HG03103 (cell line): ENCODE results near the gene PTTG1IP.

Experiments
- ATAC-seq: cut with Tn5 transposase; IDR thresholded peaks from one replicate; pipeline ENCODE4 v1.9.1; 2021; ENCODE audit warnings: low read depth; ENCODE audit not compliant: unreplicated experiment

PTTG1IP gene

DNA sequence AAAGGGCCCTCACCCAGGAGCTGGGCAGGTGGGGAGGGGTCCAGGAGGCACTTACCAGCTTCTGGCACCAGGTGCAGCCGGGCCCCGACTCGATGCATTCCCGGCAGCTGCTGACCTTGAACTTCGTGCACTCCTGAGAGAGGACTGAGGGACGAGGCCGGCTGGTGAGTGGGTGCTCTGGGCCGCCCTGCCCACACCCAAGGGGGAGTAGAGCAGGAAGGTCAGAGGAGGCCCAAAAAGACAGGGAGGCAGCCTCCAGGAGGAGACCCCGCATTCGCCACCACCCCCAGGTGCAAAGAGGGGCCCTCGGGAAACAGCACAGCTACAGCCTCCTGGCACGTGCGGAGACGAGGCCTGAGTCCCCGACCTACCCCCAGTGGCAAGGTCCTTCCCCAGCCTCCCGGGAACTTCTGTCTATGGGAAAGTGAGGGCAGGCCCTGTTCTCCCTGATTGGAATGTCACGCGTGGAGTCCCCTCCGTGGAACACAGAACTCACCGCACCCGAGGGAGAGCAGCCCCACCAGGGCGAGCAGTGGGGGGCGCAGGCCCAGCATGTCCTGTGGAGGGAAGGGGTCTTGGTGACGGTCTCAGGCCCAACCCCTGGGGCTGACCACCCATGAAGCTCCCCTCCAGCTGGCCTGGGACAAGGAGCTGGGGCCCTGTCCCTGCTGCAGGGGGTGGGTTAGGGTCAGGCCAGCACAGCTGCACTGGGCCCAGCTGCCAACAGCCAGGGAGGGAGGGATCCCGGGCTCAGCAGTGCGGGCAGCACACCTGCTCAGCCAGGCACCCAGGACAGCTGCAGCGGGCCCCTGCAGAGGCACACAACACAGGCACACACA is 37.0 kb upstream of the PTTG1IP start:
- ATAC-seq = no peak

DNA sequence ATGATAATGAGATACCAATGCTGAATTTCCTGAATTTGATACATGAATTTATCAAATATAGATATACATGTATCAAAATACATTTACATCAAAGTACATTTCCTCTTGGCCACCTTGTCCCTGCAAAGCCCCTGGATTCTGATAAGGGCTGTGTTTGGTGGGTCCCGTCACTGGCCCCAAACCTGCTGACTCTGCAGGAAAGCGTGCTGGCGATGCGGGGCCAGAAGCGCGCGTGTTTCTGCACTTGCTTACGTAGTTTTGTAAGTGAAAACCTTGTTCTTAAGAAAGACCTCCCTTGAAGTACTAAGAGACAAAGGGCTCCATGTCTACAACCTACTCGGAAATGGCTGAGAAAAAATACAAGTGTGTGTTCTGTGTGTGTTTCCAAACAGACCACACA is 36.2 kb upstream of the PTTG1IP start:
- ATAC-seq = no peak

DNA sequence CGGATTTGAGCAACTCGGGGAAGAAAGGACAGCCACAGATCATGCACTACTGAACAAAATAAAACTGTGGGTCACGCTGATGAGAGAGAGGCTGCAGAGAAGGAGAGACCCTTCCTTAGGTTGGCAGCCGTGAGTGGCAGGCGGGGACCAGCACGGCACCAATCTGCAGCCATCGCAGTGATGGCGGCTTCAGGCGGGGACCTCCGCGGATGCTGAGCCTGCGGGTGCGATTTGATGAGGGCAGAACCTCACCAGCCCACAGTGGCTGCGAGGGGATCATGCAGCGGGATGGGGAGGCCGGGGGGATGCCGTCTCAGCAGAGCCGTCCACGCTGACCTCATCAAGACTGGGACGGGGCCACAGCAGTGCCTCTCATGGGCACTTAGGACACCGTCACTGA is 35.4 kb upstream of the PTTG1IP start:
- ATAC-seq = no peak

DNA sequence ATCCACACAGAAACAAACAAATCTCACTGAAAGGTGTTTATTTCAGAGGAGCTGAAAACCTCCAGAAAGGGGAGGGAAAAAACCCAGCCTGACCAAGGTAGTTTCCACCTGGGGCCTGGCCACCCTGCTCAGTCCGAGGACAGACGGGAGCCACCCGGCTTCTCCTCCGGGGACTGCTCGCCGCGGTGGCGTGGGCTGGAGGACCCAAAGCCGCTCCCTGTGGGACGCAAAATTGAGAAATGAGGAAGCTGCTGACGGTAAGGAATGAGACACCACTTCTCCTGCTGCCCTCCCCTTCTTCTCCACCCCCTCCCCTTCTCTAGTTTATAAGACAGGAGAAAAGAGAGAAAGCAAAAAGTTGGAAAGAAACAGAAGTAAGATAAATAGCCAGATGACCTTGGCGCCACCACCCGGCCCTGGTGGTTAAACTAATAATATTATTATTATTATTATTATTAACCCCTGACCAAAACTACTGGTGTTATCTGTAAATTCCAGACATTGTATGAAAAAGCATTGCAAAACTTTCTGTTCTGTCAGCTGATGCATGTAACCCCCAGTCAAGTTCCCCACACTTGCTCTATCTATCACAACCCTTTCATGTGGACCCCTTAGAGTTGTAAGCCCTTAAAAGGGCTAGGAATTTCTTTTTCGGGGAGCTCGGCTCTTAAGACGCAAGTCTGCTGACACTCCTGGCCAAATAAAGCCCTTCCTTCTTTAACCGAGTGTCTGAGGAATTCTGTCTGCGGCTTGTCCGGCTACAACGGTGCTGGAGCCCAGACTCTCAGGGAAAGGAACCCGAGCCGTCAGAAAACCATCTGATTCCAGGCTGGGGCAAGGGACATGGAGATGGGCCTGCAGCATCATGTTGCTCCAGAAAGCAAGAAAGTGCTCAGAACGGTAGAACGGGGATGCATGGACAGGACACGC is 34.7 kb upstream of the PTTG1IP start:
- no peak for ATAC-seq

DNA sequence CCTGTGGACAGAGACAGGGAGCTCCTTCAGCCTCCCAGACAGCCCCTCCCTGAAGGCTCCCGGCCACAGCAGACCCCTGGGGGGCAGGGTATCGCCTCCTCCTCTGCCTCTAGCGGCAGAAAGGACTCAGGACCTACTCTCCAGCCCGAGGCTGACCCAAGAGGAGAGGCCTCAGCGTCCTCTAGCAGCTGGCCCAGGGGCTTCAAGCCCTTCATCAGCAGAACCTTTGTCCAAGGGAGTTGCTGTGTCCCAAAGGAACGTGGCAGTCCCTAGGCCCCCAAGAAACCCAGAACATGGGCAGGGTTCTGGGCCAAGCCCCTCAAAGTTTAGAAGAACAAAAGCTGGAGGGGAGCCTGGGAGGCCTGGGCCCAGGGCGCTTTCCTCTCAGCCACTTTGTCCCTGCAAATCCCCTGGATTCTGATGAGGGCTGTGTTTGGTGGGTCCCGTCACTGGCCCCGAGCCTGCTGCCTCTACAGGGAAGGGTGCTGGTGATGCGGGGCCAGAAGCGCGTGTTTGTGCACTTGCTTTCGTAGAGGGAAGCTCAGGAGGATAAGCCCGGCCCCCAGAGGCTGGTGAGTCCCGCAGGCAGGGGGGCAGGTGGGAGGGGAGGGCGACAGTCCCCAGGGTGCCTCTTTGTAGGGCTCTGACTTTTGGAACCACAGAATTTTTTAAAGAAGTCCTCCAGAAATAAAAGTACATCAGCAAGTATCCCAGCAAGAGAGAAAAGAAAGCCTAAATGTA is 33.9 kb upstream of the PTTG1IP start:
- ATAC-seq = no peak

DNA sequence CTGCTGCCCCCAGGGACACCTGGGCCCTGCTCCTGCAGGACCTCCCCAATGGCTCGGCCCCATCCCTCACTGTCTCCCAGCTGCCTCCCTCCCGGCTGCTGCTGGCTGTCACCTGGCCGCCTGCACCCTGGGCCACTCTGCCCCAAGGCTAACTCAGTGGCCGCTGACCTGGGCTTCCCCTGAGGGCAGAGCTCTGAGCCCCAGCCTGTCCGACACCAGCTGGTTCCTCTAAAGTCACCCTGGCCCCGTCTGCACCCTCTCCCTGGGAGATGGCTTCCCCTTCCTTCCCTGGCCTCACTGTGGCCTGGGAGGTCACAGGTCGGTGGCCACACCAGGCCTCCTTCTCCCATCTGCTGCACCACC is 32.2 kb upstream of the PTTG1IP start:
- ATAC-seq = no peak

DNA sequence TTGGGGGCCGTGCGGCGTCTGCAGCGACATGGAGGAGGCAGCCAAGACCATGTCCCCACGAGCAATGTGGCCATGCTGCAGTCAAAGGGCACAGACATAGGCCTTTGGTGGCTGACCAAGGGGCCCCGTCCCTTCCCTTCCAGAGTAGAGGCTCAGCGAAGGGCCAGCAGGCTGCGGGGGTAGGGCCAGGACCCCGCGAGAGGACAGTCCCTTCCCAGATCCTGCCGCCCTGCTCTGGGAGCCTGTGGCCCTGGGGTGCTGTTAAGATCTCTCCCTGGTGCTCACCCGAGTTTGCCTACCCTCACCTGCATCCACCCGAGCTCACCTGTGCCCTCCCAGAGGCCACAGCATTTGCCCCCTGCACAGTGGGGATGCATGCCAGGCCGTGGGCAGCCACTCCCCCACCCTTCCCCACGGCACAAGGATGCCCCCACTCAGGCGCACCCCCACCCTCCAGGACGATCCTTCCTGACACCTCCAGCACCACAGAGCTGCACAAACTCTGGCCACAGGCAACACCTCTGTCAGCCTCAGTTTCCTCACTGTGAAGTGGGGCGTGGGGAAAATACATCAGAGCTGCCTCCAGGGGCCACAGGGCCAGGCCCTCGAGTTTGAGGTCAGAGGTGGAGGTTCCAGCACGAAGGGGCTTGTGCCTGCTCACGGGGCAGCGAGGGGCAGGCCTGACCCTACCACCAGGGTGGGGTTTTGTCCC is 31.7 kb upstream of the PTTG1IP start:
- ATAC-seq = no peak

DNA sequence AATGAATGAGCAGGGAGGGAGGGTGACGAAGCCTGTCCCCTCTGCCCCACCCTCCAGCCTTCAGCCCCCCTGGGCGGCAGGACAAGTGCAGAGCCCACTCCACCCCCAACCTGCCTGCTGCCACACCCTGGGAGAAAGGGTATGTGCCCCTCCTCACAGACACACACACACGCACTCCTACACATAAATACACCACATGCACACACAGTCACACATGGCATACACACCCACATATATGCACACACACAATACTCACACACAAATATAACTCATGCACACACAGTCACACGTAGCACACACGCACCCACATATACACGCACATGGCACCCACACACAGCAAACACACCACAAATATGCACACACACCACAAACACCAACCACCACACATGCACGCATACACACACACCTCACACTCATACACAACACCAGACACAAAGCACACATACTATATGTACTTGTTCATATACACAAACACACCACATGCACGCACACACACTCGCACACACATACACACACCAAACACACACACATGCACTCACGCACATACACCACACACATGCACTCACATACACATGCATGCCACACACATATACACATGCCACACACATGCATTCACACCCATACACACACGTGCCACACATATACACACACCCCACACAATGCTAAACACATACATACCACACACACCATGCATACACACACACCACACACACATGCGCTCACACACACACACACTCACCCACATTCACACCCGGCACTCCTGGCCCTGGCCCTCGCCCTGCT is 30.8 kb upstream of the PTTG1IP start:
- ATAC-seq = no peak

DNA sequence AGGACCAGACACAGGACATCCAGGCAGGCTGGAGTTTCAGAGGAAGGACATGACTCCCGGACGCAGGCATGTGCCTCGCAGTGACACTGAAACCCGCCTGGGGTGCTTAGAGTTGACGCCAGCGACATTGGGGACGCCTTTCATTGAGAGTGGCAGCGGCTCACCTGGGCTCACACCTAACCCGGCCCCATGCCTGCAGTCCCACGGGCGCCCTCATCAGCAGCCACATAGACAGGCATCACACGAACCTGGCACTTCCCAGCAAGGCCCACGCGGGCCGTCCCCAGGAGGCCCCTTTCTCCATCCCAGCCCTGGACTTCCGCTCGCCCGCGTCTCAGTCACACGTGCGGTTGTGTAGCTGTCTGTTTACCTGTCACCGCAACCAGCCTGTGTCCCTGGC is 30.2 kb upstream of the PTTG1IP start:
- ATAC-seq = no peak

DNA sequence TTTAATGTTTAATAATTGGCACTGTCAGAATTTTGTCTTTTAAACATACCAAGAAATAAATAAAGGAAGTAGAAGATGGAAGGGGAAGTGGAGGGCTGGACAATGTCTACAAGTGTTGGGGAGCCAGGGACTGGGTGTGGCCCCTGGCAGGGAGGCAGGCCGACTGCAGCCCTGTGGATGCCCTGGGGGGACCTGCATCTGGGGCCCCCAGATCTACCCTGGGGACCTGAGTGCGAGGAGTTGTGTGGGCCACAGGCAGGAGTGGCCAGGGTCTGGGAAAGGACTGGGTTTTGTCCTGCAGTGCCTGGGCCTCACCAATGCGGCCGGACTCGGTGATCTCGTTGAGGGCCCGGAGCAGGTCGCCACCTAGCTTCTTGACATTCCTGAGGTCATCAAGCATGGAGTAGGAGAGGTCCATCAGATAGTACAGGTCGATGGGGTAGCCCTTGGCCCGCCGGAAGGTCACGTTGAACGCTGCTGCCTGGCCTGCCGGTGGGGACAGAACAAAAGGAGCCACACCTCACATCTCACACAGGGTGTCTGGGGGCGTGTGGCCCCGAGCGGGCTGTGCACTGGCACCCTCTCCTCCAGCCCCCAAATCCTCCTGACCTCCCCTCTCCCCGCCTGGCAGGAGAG is 29.7 kb upstream of the PTTG1IP start:
- ATAC-seq = no peak

DNA sequence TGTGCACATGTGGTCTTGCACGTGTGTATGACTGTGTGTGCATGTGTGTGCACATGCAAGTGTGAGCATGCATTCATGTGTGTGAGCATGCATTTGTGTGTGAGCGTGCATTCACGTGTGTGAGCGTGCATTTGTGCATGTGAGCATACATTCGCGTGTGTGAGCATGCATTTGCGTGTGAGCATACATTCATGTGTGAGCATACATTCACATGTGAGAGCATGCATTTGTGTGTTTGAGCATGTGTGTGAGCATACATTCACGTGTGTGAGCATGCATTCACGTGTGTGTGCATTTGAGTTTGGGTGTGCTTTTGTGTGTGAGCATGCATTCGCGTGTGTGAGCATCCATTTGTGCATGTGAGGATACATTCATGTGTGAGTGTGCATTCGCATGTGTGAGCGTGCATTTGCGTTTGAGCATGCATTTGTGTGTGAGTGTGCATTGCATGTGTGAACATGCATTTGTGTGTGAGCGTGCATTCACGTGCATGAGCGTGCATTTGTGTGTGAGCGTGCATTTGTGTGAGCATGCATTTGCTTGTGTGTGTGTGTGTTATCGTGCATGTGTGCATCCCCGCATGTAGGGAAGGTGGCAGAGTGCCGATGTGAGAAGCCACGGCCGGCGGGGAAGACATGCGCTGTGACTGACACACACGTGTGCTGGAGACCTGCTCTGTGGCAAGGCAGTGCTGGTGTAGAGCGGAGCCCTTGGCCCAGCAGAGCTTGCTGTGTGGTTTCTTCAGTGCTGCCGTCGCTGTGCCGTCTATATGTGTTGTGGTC is 29.0 kb upstream of the PTTG1IP start:
- no peak for ATAC-seq

DNA sequence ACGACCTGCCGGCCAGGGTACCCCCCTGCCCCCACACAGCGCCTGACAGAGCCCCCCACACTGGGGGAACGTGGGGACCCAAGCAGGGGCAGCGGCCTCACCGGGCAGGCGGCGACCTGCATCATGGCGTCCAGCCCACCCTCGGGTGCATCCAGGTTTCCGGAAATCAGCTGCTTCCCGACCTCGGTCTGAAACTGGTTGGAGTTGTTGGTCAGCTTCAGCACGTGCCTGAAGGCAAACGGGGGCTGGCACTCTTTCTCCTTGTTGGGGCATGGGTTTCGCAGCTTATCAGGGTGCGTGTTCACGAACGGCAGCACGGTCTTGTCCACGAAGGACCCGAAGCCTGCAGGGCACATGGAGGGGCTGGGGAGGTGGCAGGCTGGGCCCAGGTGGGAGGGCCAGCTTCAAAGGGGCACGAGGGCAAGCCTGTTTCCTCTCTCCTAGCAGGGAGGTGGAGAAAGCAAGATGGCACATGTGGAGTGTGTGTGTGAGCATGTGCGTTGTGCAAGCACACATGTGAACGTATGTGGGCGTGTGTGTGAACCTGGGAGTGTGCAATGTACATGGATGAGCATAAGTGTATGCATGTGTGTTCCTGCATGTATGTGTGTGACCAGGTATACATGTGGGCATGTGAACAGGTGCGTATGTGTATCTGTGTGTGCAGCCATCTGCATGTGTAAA is 28.0 kb upstream of the PTTG1IP start:
- no peak for ATAC-seq

DNA sequence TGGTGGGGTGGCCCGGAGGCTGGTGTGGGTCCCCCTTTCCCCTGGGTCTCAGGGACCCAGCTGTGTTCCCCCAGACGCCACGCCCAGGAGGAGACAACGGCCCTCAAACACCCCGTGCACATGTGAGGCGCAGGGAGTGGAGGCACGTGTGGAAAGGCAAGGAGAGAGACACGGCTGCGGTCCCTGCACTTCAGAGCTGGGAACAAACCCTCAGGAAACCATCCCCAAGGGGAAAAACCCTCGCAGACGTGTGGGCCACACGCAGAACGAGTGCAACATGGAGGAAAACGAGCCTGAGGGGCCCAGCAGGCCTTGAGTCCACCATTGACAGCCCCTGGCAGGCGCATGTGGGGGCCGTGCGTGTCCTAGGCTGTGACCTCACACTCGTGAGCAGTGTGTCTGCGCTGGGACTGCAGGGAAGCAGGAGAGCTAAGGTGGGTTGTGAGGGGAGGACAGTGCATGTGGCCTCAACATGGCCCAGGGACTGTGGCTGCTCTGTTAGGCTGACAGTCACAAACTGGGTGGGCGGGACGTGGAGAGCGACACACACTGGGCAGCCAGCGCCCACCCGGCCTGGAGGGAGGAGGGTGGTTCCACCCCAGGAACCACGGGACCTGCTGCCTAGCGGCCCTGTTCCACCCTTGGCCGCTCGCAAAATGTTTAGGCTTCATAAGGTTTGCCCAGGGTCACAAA is 27.2 kb upstream of the PTTG1IP start:
- ATAC-seq = no peak

DNA sequence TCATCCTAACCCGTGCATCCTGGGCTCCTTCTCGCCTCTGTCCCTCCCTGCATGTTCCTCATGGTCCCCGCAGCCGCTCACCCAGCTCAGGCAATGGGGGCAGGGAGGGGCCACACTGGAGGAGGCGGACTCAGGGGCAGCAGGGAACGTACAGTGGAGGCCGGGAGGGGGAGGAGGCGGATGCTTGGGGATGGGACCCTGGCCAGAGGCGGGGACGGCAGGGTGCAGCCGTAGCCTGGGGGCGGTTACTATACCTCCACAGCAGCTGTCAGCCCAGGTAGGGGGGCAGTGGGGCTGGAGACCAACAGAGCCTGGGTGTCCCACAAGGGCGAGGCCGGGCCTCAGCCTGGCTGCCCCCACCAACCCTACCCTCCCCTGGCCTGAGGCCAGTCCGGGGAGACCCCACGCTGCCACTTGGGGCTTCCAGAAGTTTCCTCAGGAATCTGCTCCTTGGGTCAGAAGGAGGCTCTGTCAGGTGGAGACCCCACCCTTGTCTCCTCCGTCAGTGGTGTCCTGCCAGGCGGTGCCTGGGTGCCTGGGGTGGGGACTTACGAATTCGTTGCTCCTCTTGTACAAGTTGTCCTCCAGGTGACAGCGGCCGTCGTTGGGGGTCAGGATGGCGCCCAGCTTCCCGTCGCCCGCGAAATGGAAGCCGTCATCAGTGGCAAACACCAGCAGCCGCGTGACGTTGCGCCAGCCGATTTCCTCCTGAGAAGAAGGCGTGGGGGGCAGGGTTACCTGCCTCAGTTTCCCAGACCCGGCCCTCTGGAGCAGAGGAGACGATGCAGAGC is 26.5 kb upstream of the PTTG1IP start:
- ATAC-seq = no peak

DNA sequence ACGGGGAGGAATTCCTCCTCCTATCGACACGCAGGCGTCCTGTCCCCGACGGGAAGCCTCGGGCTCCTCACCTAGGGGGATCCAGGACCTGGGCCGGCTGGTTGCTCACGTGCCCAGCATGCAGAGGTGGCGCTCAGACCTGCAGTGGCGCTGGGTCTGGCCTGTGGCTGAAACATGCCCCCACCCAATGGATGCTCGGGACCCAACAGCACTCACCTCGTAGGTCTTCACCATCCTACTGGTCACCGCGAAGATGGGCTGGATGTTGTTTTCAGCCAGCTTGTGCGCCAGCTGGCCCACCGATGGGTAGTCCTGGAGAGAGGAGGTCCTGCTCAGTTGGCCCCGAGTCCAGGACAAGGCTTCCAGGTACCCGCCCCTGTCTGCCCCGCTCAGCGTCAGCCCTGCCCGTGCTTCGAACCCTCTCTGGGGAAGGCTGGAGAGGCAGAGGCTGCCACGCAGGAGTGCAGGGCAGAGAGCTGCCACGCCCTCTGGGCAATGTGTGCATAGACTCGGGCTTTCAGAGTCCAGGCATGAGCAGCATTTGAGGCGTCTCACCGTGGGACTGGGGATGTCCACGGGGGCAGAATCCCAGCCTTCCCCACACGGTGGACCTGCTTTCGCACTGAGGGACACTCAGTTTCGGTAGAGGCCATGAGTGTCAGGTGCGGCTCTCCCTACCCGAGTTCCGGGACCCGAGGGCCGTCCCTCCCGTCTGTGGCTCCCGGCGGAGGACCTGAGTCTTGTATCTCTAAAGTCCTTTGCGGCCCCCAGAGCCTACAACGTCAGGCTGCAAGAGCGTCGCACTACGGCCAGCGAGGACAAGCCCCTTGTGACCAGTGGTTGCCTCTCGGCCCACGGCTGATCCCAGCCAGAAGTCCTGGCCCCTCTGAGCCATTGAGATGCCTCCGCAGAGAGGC is 25.6 kb upstream of the PTTG1IP start:
- no peak for ATAC-seq
